ENCODE measurements around the gene CNTNAP5.

Gene CNTNAP5

DNA sequence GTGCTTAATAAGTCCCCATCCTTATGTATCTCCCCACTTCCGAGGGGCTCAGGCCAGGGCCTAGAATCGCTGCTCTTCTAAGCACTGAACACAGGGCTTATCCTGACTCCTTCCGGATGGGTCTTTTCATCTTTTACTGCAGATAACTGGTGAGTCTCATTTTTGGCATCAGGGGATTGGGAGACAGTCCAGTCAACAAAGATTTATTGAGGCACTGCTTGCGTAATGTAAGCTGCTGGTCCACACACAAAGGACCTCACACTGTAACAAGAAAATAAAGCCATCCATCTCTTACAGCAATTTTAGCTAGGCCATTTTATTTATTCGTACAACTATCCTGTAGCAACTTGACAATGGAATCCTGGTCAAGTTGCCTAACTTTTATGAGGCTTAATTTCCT is 600.5 kb downstream of the CNTNAP5 start:
- no peak for DNase-seq
- Histone ChIP-seq H3K36me3 (replicated peaks) (no peaks in the 10 kb centered on the region), H3K27me3 (replicated peaks) (no peaks in the 10 kb centered on the region), H3K27ac (no peak overlapping the region), H3K4me3 (ENCODE audit: low read depth, low read length) (no peak overlapping the region)
- TF ChIP-seq, protein P1, sequence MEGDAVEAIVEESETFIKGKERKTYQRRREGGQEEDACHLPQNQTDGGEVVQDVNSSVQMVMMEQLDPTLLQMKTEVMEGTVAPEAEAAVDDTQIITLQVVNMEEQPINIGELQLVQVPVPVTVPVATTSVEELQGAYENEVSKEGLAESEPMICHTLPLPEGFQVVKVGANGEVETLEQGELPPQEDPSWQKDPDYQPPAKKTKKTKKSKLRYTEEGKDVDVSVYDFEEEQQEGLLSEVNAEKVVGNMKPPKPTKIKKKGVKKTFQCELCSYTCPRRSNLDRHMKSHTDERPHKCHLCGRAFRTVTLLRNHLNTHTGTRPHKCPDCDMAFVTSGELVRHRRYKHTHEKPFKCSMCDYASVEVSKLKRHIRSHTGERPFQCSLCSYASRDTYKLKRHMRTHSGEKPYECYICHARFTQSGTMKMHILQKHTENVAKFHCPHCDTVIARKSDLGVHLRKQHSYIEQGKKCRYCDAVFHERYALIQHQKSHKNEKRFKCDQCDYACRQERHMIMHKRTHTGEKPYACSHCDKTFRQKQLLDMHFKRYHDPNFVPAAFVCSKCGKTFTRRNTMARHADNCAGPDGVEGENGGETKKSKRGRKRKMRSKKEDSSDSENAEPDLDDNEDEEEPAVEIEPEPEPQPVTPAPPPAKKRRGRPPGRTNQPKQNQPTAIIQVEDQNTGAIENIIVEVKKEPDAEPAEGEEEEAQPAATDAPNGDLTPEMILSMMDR (IDR thresholded peaks at IDR 0.05; ENCODE audit: low read depth, low read length, missing control alignments), result no peak
- in situ Hi-C loops (cut with HindIII; ENCODE audit: low pct_ligation_motif_present, low sequenced_read_pairs), result no loop called here

DNA sequence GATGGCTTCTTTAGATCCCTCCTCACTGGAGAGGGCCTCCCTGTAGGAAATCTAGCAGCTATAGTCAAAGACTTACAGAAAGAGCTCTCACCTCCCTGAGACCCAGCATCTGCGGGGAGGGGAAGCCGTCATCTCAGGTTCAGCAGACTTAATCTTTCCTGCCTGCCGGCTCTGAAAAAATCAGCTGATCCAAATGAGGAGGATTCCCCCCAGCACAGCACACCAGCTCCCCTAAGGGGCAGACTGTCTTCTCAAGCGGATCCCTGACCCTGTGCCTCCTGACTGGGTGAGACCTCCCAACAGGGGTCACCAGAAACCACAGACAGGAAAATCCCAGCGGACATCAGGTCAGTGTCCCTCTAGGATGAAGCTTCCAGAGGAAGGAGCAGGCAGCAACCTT is 601.9 kb downstream of the CNTNAP5 start:
- Histone ChIP-seq H3K36me3 (replicated peaks) (no peaks in the 10 kb centered on the region), H3K27ac (no peak overlapping the region), H3K4me3 (ENCODE audit: low read depth, low read length) (no peak overlapping the region), H3K27me3 (replicated peaks) (no peaks in the 10 kb centered on the region)
- in situ Hi-C loops (cut with HindIII; ENCODE audit: low pct_ligation_motif_present, low sequenced_read_pairs), result no loop called here
- no peak for DNase-seq
- TF ChIP-seq, protein P1 (IDR thresholded peaks at IDR 0.05; ENCODE audit: low read depth, low read length, missing control alignments), result no peak

DNA sequence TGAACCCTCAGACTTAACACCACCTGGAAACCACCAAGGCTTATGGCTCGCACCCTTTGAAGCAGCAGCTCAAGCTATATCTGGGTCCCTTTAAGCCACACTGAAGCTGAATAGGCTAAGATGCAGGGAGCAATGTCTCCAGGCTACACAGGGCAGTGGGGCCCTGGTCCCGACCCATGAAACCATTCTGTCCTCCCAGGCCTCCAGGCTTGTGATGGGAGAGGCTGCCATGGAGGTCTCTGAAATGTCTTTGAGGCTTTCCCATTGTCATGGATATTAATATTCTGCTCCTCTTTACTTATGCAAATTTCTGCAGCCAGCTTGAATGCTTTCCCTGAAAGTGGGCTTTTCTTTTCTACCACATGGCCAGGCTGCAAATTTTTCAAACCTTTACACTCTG is 608.7 kb downstream of the CNTNAP5 start:
- no peak for DNase-seq
- Histone ChIP-seq H3K27ac (no peak overlapping the region), H3K36me3 (replicated peaks) (no peaks in the 10 kb centered on the region), H3K27me3 (replicated peaks) (no peaks in the 10 kb centered on the region), H3K4me3 (ENCODE audit: low read depth, low read length) (no peak overlapping the region)
- TF ChIP-seq, protein P1 (IDR thresholded peaks at IDR 0.05; ENCODE audit: low read depth, low read length, missing control alignments), result no peak
- in situ Hi-C loops (cut with HindIII; ENCODE audit: low pct_ligation_motif_present, low sequenced_read_pairs), result no loop called here

DNA sequence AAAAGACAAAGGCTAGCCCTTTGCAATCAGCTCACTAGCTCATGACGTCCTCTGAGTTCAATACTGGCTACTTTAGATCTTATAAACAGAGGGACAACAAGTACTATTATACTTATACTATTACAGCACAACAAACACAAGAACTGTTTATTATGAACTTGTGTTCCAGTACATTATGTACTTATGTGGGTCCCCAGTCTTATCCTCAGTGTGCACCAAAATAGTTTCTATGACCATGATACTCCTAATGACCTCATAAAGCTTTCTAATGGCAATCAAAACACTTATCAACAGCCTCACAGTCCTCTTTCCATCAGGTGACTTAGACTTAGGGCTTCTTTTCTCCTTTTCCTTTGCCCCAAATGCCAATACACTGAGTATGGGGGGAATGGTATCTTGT is 614.4 kb downstream of the CNTNAP5 start:
- no peak for DNase-seq
- no peaks in the 10 kb centered on the region for H3K36me3 ChIP-seq (replicated peaks)
- H3K27ac ChIP-seq, result no peak overlapping the region
- in situ Hi-C loops (cut with HindIII; ENCODE audit: low pct_ligation_motif_present, low sequenced_read_pairs), result no loop called here
- H3K4me3 ChIP-seq (ENCODE audit: low read depth, low read length), result no peak overlapping the region
- H3K27me3 ChIP-seq (replicated peaks), result no peaks in the 10 kb centered on the region
- TF ChIP-seq, protein P1 (IDR thresholded peaks at IDR 0.05; ENCODE audit: low read depth, low read length, missing control alignments), result no peak

DNA sequence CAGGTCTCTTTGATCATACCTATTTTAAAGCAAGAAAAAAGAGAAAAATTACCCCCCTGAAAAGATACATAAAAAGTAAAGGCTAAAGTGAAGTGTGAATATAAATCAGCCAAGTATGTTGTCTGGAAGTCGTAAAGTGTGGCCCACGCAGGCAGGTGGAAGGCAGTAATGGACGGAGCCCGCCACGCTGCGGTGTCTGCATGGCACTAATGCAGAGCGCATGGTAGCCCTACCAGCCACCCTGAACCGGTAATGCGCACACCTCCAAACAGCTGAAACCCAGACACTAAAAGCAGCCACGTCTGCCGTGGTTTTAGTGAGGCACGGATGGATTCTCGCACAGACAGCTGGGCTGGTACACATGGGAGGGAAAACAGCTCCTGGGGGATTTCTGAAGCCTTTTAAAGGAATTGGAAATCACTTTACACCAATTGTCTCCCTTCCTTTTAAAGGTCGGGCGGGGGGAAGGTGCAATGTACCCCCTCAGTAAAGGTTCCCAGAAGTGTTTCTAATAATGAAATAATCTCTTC is 615.2 kb downstream of the CNTNAP5 start:
- in situ Hi-C loops (cut with HindIII; ENCODE audit: low pct_ligation_motif_present, low sequenced_read_pairs), result no loop called here
- no peak for DNase-seq
- Histone ChIP-seq H3K27me3 (replicated peaks) (no peaks in the 10 kb centered on the region), H3K36me3 (replicated peaks) (no peaks in the 10 kb centered on the region), H3K4me3 (ENCODE audit: low read depth, low read length) (no peak overlapping the region), H3K27ac (no peak overlapping the region)
- TF ChIP-seq, protein P1 (IDR thresholded peaks at IDR 0.05; ENCODE audit: low read depth, low read length, missing control alignments), result no peak

DNA sequence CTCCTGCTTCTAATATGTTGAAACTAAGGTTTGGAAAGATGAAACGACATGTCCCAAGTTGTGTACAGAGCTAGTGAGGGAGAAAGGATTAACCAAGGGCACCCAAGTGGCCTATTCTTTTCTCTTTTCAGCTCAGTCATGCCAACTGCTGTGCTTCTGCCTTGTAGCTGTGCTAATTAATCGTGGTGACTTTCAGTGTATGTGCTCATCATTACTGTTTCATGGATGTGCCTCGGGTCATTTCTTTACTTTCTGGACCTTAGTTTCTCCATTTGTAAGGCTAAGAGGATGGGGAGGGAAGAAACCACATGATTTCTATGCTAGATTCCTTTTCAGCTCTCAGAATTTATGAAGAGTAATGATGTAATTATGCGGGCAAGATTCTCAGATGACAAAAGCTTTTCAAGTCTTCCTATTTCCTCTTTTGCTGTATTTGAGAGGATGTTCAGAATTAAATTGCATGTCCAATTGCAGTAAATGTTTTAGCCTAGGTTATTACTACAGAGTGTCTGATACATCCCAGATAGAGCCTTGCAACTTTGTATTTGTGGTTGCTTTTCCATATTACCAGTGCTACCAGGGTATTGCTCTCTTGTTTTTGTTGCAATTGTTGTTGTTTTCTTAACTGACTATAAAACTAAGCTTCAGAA is 621.2 kb downstream of the CNTNAP5 start:
- no peak overlapping the region for H3K4me3 ChIP-seq (ENCODE audit: low read depth, low read length)
- H3K27ac ChIP-seq, result no peak overlapping the region
- TF ChIP-seq, protein P1 (IDR thresholded peaks at IDR 0.05; ENCODE audit: low read depth, low read length, missing control alignments), result no peak
- DNase-seq, result no peak
- H3K27me3 ChIP-seq (replicated peaks), result no peaks in the 10 kb centered on the region
- no peaks in the 10 kb centered on the region for H3K36me3 ChIP-seq (replicated peaks)
- in situ Hi-C loops (cut with HindIII; ENCODE audit: low pct_ligation_motif_present, low sequenced_read_pairs), result no loop called here

Measured in brain microvascular endothelial cell (primary cell).